ENCODE measurements around the gene TCP1.
"Not testable (repeated sequence)": the region's sequence is repeated elsewhere in the genome, so short reads cannot be mapped to it uniquely, and the experiment has no call there.

- TF ChIP-seq KLF13 (CRISPR knock-in tag; IDR thresholded peaks at IDR 0.05); CTCF (CRISPR knock-in tag; IDR thresholded peaks at IDR 0.05); SP1 (IDR thresholded peaks at IDR 0.05); SP1 (CRISPR knock-in tag; IDR thresholded peaks at IDR 0.05); SRF (IDR thresholded peaks at IDR 0.05; ENCODE audit: low read depth, low read length); PBX2 (CRISPR knock-in tag; IDR thresholded peaks at IDR 0.05); ZBTB40 (IDR thresholded peaks at IDR 0.05); ZBTB40 (CRISPR knock-in tag; IDR thresholded peaks at IDR 0.05); MNT (IDR thresholded peaks at IDR 0.05); ZBTB7A (CRISPR knock-in tag; IDR thresholded peaks at IDR 0.05); REST (IDR thresholded peaks at IDR 0.05; ENCODE audit: borderline replicate concordance in 1 of 2, low read depth in 1 of 2, low read length in 2 of 2); CHD2 (IDR thresholded peaks at IDR 0.05; ENCODE audit: low read depth, low read length); TARDBP (CRISPR knock-in tag; IDR thresholded peaks at IDR 0.05): not testable (repeated sequence)
These were observed 41.3 kb downstream of the TCP1 start for GRCh38 chr6:159748127-159748526.

Measured in HepG2 (cell line).